ENCODE data around the gene MYO5C.

Gene MYO5C

GRCh38 chr15:52164631-52165265 is 130.9 kb downstream of the MYO5C start:
- DNase-seq, result no peak

GRCh38 chr15:52163321-52164190 is 132.0 kb downstream of the MYO5C start:
- no peak for DNase-seq

GRCh38 chr15:52162876-52163275 is 132.7 kb downstream of the MYO5C start:
- DNase-seq, result no peak

- no peak for DNase-seq
Measured at GRCh38 chr15:52162260-52162659, 133.3 kb downstream of the MYO5C start.

DNA sequence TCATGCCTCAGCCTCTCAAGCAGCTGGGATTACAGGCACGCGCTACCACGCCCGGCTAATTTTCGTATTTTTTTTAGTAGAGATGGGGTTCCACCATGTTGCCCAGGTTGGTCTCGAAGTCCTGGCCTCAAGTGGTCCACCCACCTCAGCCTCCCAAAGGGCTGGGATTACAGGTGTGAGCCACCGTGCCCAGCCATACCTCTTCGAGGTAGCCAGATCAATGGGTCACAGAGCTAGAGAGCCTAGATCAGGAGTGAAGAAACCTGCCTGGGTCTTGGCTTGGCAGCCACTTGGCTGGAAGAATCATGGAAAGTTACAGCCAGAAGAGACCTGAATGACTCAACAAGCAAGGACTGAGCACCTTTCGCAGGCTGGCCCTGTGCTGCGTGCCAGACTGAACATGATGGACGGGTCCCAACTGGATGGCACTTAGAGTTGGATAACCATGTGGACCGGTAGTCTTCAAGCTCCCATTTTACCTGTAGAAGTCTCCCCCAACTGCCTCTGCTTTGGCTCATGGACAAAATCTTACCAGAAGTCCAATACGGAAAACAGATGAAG is 134.1 kb downstream of the MYO5C start:
- no peak for DNase-seq

GRCh38 chr15:52159645-52160044 is 136.0 kb downstream of the MYO5C start:
- no peak for DNase-seq

GRCh38 chr15:52158084-52158765 is 137.4 kb downstream of the MYO5C start:
- DNase-seq, result no peak

DNA sequence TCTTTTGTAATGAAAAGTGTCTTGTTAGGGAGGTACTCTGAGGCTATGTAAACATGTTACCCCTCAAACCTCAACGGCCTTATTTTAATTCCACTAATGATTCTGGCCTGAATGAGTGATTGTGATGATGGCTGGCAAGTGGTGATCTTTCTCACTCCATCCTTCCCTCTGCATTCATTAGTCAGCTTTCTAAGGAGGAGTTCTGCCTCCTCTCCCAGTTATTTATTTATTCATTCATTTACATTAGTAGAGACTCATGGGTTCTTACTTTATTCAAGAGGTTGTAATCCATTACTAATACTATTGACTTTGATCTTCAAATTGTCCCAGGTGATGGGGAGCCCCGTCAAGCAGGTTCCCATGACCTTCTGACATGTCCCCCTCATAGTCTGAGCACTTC is 139.7 kb downstream of the MYO5C start:
- DNase-seq, result no peak

DNA sequence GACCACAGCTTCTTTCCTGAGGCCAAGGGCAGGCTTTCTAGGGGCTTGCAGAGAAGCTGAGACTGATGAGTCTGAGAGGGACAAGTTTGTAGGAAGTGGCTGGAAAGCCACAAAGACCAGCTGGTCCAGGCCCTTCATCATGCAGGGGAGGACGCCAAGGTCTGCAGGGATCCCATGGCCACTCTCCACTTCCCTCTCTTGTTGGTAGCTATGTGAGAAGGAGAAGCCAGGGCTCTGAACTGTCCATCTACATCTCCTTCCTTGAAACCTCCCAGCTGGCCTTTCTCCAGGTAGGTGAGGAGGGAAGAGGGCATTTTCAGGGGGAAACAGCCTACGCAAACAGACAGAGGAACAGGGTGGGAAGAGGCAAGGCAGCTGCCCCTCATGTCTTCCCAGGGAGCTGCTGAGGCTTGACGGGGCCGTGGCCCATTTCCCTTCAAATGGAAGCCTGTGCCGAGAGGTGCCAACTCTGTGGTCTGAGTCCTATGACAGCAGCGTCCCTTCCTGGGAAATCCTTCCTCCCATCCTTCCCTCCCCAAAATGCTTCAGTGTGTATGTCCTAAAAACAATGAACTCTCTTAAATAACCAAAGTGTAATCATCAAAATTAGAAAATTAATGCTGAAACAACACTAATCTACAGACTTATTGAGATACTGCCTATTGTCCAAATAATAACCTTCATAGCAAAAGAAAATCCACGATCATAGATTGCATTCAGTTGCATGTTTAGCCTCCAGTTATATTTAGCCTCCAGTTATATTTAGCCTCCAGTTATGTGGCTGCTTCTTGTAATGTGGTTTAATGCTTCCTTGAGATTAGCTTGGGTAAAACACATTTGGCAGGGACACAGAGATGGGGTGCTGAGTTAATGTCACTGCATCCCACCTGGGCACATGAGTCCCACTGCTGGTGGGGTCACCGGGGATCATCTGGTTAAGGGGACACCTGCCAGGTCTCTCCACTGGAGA is 140.4 kb downstream of the MYO5C start:
- DNase-seq, result no peak

- no peak for DNase-seq
Measured at GRCh38 chr15:52153900-52154895, 141.4 kb downstream of the MYO5C start.

GRCh38 chr15:52151353-52151752 is 144.3 kb downstream of the MYO5C start:
- DNase-seq, result no peak

- DNase-seq, result no peak
Measured at GRCh38 chr15:52150871-52151270, 144.7 kb downstream of the MYO5C start.

GRCh38 chr15:52150043-52150825 is 145.4 kb downstream of the MYO5C start:
- no peak for DNase-seq

DNA sequence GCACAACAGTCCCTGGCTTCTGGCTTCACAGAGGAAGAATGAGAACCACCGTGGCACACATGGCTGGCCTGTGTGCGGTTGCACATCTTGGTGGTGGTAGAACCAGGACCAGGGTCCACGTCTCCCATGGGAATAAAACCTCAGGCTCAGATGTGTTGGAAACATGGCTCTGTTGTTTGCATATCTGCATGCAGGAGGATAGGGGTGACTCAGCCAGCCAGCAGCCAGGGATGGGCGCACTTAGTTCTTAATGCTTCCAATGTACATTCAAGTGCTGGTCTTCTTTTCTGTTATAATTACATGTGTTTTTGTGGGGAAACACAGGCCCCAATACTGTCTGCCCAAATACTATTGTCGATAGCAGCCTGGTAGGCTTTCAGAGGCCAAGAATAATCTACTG is 147.2 kb downstream of the MYO5C start:
- no peak for DNase-seq

GRCh38 chr15:52146776-52147175 is 148.8 kb downstream of the MYO5C start:
- no peak for DNase-seq

GRCh38 chr15:52146261-52146660 is 149.3 kb downstream of the MYO5C start:
- DNase-seq, result no peak

DNA sequence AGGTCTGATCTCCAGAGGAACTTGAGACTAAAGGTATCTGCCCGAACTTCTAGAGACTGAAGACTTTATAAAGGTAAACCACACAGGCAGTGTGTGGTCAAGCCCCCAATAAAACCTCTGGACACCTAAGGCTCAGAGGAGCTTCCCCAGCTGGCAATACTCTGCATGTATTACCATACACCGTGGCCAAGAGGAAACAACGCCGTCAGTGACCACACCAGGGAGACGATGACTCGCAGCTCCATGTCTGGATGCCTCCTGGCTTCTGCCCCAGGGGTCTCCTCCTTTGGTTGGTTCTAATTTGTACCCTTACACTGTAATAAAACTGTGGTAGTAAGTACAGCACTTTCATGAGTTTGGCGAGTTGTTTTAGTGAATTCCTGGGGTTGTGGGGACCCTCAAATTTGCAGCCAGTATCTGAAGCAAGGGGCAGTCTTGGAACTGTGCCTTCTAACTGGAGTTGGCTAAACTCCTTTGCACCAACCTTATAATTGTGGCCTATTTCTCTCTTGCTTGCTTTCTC is 150.9 kb downstream of the MYO5C start:
- no peak for DNase-seq

GRCh38 chr15:52143873-52144272 is 151.7 kb downstream of the MYO5C start:
- no peak for DNase-seq
